Left cardiac atrium (tissue), 4 donors: Measurements from ENCODE around the gene KCNJ6. TPM values are rescaled to one million over a fixed set of nuclear protein-coding genes. Genes with fewer than 3 reads are reported as not detected.

Experiments
- ATAC-seq, 2 donors: fragments of 200-7000 bp; cut with Tn5 transposase; one replicate each; pipeline ENCODE4 v1.9.1; 2020; ENCODE audit warnings: mild to moderate bottlenecking in 2 of 2, moderate library complexity in 2 of 2
- DNase-seq: peaks from one replicate; pipeline ENCODE4 v3.0.0-alpha.2; 2020
- intact Hi-C, 2 donors: fragments of 100-400 bp; cut with DNase I; formaldehyde crosslinking; loops; one replicate each; pipeline versions ENCODE4 v1.14.1 to v1.15.1; 2022 to 2023
- total RNA-seq, 2 donors: library from RNA; stranded (reverse); fragmentation: NEBNext Ultra II Directional; extraction: Animal tissue kit (Norgen Biotek cat#: 25700); gene quantifications; one replicate each; pipeline ENCODE4 v1.2.1, GENCODE V29; 2021
- donor health status: DM: no; HTN: yes; CAD: no.
- donor health status: DM: no; HTN: yes; CAD: no; lungs with severe emphysema.
- donor health status: DM: yes; HTN: yes; CAD: no.
- donor health status: Dilated cardiomyopathy.

KCNJ6 gene
- total RNA-seq, 2 donors from 2014 or later, result not detected

GRCh38 chr21:37710546-37711285, 205.5 kb downstream of the KCNJ6 start:
- DNase-seq (peak; percentile 29), ATAC-seq (peak; percentile 54 to 57)
- intact Hi-C loops, result loop anchor here (5.0 to 10.0 kb wide), 3 partner anchors 204 to 647 kb away; partner anchors contain the start of gene KCNJ6 (in 2 of the 2)

- ATAC-seq, result no peak
- intact Hi-C loops, result loop anchor here in 1 of 2 donors (10.0 kb wide), 2 partner anchors 420 to 650 kb away; no protein-coding TSS in a partner anchor
Measured at GRCh38 chr21:37704751-37705150, 211.5 kb downstream of the KCNJ6 start.

DNA sequence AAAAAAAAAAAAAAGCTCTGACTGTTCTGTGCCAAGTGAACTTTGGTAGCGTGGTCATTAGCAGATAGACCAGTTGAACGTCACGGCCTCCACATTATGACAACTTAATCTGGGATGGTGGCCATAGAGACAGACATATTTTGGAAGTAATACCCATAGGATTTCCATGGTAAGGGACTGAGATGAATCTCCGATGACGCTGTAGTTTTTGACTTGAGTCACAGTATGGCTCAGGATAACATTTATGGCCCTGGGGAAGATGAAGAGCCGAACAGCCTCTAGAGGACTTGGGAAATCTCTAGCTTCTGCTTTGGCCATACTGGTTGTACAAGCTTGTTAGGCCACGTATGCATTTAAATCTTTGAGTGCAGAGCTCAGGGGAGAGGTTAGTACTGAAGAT, 214.0 kb downstream of the KCNJ6 start:
- ATAC-seq (no peak), DNase-seq (no peak)
- intact Hi-C loops, result loop anchor here in 1 of 2 donors (10.0 kb wide), 2 partner anchors 423 to 653 kb away; no protein-coding TSS in a partner anchor

More at GRCh38 chr21:37704751-37705150, 211.5 kb downstream of the KCNJ6 start:
- no peak for DNase-seq

DNA sequence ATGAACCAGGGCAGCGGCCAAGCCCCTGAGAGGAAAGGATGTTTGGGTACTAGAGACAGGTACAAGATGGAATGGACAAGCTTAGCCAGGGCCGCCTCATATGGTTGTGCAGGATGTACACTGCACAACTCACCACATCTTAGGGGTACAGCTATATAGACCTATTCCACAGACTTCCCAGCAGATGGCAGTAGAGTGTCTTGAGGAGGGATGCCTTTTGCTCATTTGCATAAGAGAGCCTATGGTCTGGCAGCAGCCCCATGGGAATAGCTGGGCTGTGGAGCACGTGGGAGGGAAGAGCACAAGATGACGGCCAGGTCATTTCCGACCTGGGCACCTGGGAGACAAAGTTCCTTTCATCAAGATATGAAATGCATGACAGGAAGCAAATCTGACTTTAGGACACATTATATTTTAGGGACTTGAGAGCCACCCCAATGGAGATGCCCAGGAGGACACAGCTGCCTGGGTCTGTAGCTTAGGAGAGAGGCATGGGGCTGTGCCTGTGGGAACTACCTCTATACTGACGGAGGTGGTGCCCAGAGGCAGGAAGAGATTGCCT, 215.5 kb downstream of the KCNJ6 start:
- peak; percentile 50 to 89 for ATAC-seq
- intact Hi-C loops, result loop anchor here in 1 of 2 donors (10.0 kb wide), 2 partner anchors 424 to 654 kb away; no protein-coding TSS in a partner anchor
- DNase-seq, result peak; percentile 27

DNA sequence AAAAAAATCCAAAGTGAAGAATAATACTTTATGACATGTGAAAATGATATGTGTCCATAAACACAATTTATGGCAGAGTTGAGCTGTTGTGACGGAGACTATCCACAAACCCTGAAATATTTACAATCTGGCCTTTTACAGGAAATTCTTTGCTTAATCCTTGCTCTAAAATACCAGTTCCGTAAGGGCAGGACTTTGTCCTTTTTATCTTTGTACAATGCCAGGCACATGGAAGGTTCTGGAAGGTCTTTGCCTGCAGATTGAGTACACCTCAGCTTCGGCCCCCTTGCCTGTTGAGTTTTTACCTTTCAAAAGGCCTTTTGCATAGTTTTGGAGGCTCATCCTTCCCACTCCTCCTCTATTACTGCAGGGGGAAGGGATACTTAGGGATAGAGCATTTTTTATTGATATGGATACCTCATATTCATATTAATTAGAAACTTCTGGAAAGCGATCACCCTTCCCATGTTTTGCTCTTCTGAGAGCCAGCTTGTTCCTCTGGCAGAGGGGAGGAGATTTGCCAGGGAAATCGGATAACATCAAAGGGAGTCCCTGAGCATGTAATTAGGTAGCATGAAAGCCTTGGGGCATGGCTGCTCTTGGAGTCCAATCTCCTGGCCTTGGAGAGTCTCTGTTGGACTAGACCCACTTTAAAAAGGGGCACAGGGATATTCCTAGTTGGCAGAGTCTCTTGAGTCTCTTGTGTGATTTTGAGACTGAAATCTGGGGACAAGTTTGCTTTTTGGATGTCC, 217.1 kb downstream of the KCNJ6 start:
- DNase-seq, result no peak
- intact Hi-C loops, result no loop called here
- no peak for ATAC-seq

DNA sequence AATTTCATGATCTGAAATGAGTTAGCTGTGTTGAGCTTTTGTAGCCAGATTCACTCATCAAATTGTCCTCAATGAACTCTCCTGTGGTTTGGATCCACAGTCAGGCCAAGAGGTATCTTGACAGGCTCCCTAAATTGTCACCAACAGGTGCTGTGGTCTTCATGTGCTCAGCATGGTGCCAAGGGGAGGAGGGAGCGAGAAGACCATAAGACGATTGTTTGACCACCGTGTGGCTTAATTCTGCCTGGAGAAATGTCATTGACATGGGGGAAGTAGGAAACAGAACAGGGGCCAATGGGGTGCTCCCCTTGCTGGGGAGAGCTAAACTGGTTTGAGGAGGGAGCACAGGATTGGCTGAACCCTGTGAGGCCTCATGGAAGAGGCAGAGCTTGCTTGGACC, 219.3 kb downstream of the KCNJ6 start:
- no peak for DNase-seq
- ATAC-seq, result no peak
- intact Hi-C loops, result no loop called here

GRCh38 chr21:37695111-37695510, 221.1 kb downstream of the KCNJ6 start:
- DNase-seq (no peak), ATAC-seq (no peak)
- intact Hi-C loops, result no loop called here

DNA sequence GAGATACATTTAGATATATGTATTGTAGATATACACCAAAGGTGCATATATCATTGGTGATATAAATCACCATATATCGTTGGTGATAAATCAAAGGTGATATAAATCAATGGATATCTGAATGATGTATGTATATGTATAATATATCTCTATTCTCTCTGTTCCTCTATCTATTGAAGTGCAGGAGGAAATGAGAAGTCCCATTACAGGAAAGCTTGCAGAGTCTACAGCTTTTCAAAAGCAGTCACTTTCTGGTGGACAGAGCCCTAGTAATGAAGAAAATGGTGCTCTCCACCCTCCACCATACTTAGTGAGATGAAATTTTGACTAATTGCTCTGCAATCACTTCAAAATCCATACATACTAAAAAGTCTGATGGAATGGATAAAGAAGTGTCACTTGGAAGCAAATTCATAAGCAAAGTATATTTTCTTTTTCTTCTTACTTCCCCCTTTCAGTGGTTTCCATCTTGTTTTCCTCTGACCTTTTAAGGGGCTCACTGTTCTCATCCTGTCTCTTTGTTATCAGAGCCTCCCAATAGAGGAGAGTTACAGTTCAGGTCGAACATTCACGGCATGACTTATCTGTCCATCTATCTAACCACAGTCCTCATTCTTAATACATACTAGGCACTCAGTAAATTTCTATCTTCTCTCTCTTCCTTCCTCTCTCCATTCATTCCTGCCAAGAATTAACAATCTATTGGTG, 227.2 kb downstream of the KCNJ6 start:
- DNase-seq, result no peak
- no peak for ATAC-seq
- intact Hi-C loops, result no loop called here

GRCh38 chr21:37686991-37687810, 229.1 kb downstream of the KCNJ6 start:
- intact Hi-C loops, result no loop called here
- no peak for ATAC-seq
- DNase-seq, result no peak

- ATAC-seq (no peak), DNase-seq (no peak)
- intact Hi-C loops, result no loop called here
Measured at GRCh38 chr21:37684547-37684946, 231.7 kb downstream of the KCNJ6 start.

DNA sequence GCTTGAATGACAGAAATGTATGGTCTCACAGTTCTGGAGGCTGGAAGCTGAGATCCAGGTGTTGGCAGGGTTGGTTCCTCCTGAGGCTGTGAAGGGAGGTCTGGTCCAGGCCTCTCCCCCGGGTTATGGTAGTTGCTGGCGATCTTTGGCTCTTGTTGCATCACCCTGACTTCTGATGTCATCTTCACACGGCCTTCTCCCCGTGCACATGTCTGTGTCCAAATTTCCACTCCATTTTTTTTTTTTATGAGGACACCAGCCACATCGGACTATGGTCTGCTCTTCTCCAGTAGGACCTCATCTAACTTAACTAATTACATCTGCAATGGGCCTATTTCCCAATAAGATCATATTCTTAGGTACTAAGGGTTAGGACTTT, 232.2 kb downstream of the KCNJ6 start:
- intact Hi-C loops, result no loop called here
- DNase-seq (no peak), ATAC-seq (no peak)

DNA sequence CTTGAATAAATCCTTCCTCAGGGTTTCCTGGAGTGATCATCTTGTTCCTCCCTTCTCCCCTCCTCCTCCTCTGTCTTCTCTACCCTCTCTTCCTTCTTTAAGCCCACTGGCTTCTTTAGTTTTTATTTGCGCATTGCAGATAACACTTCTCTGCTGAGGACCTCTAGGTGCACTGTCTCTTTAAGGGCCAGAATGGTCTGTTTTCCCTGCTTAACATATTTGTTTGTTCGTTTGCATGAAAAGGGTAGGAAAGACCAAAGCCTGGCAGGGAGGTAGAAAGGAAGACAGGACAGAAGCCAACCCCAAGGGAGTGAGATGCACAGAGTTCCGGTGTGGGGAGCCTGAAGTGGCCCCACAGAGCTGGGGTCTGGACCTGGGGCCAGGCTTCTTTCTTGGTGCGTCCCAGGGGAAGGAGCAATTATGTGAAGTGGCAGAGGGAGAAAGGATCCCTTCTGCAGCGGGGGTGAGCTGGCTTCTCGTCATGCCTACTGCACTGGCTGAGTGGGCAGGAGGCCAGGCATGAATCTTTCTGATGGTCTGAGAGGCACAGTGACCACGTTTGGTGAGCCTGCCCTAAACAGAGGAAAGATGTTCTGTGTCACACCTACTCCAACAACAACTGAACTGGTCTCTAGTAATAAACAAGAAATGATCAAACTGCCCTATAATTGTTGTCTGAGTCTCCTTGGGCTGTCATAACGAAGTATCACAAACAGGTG, 232.7 kb downstream of the KCNJ6 start:
- DNase-seq (no peak), ATAC-seq (no peak)
- intact Hi-C loops, result no loop called here

- no peak for ATAC-seq
- no peak for DNase-seq
- intact Hi-C loops, result no loop called here
Measured at GRCh38 chr21:37682966-37683365, 233.3 kb downstream of the KCNJ6 start.

GRCh38 chr21:37677006-37677405, 239.3 kb downstream of the KCNJ6 start:
- DNase-seq, result no peak
- ATAC-seq, result no peak
- intact Hi-C loops, result loop anchor here in 1 of 2 donors (10.0 kb wide), 1 partner anchor 678 kb away; no protein-coding TSS in a partner anchor

DNA sequence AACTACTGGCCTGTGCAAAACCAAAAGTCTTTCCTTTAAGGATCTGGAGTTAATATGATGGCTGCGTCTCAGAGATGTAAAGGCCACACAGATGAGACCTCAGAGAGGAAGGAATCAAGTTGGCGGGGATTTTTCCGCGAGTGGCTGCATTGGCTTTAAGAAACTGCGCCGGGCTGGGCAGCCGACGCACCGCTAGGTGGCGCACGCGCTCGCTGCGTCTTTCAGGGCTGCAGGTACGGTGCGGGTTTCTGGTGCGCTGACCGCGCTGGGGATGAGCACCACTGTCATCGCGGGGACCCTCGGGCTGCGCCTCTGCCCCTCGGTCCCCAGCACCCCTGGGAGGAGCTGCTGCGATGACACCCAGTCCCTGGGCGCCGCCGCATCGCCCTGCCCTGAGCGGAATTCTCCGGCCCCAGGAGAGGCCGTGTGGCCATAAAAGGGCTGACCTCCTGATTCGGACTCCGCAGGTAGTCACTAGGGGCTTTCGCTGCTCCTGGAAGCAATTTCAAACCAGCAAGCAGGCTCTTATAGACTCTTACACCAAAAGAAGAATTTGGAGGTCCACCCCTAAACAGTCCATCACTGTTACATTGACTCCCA, 241.0 kb downstream of the KCNJ6 start:
- DNase-seq, result peak; percentile 70
- intact Hi-C loops, result loop anchor here in 1 of 2 donors (10.0 kb wide), 1 partner anchor 679 kb away; no protein-coding TSS in a partner anchor
- peak; percentile 74 to 82 for ATAC-seq

GRCh38 chr21:37673801-37674575, 242.3 kb downstream of the KCNJ6 start:
- no peak for DNase-seq
- ATAC-seq, result no peak
- intact Hi-C loops, result loop anchor here in 1 of 2 donors (10.0 kb wide), 1 partner anchor 681 kb away; no protein-coding TSS in a partner anchor
